Transverse colon (tissue), 4 donors: ENCODE results near the gene TMBIM6. TPM values are rescaled to one million over a fixed set of nuclear protein-coding genes. Genes with fewer than 3 reads are reported as not detected.

Experiments
- DNase-seq: peaks from one replicate; pipeline ENCODE4 v3.0.0-alpha.2; 2019
- H3K27ac ChIP-seq, 4 donors: fragments of 200-600 bp; sonication (generic); 2 replicates each; pipeline ENCODE4 v1.5.1; 2016 to 2018; ENCODE audit warnings: inconsistent platforms in 4 of 4
- H3K27me3 ChIP-seq: fragments of 200-600 bp; sonication (generic); 2 replicates; pipeline ENCODE4 v1.5.1; 2017; ENCODE audit warnings: inconsistent platforms
- H3K36me3 ChIP-seq, 4 donors: fragments of 200-600 bp; sonication (generic); 2 replicates each; pipeline ENCODE4 v1.5.1; 2017 to 2019; ENCODE audit warnings: inconsistent platforms in 4 of 4
- H3K4me1 ChIP-seq, 4 donors: fragments of 200-600 bp; sonication (generic); 2 replicates each; pipeline ENCODE4 v1.5.1; 2017 to 2020; ENCODE audit warnings: inconsistent platforms in 4 of 4
- H3K4me3 ChIP-seq, 4 donors: fragments of 200-600 bp; sonication (generic); 1 replicate in 1 of 4; 2 replicates in 3 of 4; pipeline versions ENCODE4 v1.5.1 to v1.6.1; 2017 to 2019; ENCODE audit warnings: inconsistent platforms in 4 of 4
- H3K9me3 ChIP-seq, 2 donors: fragments of 200-600 bp; sonication (generic); 2 replicates each; pipeline ENCODE4 v1.5.1; 2017 to 2019; ENCODE audit warnings: inconsistent platforms in 2 of 2
- CTCF ChIP-seq, 5 experiments: fragments of 200-600 bp in 3 of 5; fragments of 450-650 bp in 2 of 5; sonication (generic) in 3 of 5; IDR thresholded peaks; 1 replicate in 2 of 5; 2 replicates in 3 of 5; pipeline ENCODE4 v1.5.1; 2016 to 2017; ENCODE audit warnings: antibody characterized with exemption in 5 of 5, inconsistent platforms in 3 of 5, mild to moderate bottlenecking in 2 of 5, moderate library complexity in 1 of 5
- EP300 ChIP-seq: sonication (generic); formaldehyde crosslinking; IDR thresholded peaks from one replicate; pipeline ENCODE4 v1.6.1; 2017; ENCODE audit warnings: antibody characterized with exemption, low read depth
- POLR2A ChIP-seq: fragments of 450-650 bp; IDR thresholded peaks from one replicate; pipeline ENCODE4 v1.6.1; 2016; ENCODE audit warnings: antibody characterized with exemption, mild to moderate bottlenecking, moderate library complexity
- POLR2AphosphoS5 ChIP-seq, 3 donors: sonication (generic); formaldehyde crosslinking; IDR thresholded peaks; one replicate each; pipeline ENCODE4 v1.6.1; 2016; ENCODE audit warnings: antibody characterized with exemption in 3 of 3
- WGBS, 2 donors: methylation state at CpG; one replicate each; pipeline ENCODE4 v1.1.5; 2018; ENCODE audit warnings: low coverage in 1 of 2; 5-methylcytosine and 5-hydroxymethylcytosine counted together
- in situ Hi-C, 4 donors: fragments of 200-750 bp; cut with MboI; loops; one replicate each; pipeline versions ENCODE4 v1.15.0 to v1.15.1; 2017; ENCODE audit warnings: low sequenced_read_pairs in 3 of 4, low pct_ligation_motif_present in 1 of 4, low pct_unique_long_range_greater_than_20kb in 1 of 4
- intact Hi-C: fragments of 100-400 bp; cut with DNase I; formaldehyde crosslinking; loops from one replicate; pipeline ENCODE4 v1.15.1; 2023; ENCODE audit warnings: low total_unique reads
- total RNA-seq, 4 donors: library from RNA; depleted of rRNA; stranded (reverse); fragments of >200 nt; gene quantifications; one replicate each; pipeline ENCODE4 v1.1.0, GENCODE V29; 2016

TMBIM6 gene
- total RNA-seq, 4 donors from 2014 or later: 234 to 709 (median 558) TPM

- intact Hi-C loops: no loop called here
- Histone ChIP-seq H3K4me1 (peaks cover 0 to 13% (median 0%) of the 10 kb centered on the region in 4 donors), H3K9me3 (no peaks in the 10 kb centered on the region), H3K4me3 (no peak overlapping the region), H3K27ac (no peak overlapping the region), H3K27me3 (no peaks in the 10 kb centered on the region), H3K36me3 (no peaks in the 10 kb centered on the region)
- TF ChIP-seq CTCF (IDR thresholded peaks at IDR 0.05) (no peak), POLR2A (no peak), EP300 (no peak), POLR2AphosphoS5 (IDR thresholded peaks at IDR 0.05) (no peak)
- DNase-seq: no peak
- in situ Hi-C loops: no loop called here
- WGBS, 2 donors: 93 to 94% methylated on average over 2 of the region's 2 CpGs
Observed at GRCh38 chr12:49787672-49788071, 46.3 kb downstream of the TMBIM6 start.

- Histone ChIP-seq H3K4me3 (no peak overlapping the region), H3K36me3 (no peaks in the 10 kb centered on the region), H3K27ac (no peak overlapping the region), H3K27me3 (no peaks in the 10 kb centered on the region), H3K9me3 (no peaks in the 10 kb centered on the region), H3K4me1 (no peaks in the 10 kb centered on the region)
- in situ Hi-C loops: no loop called here
- DNase-seq: no peak
- intact Hi-C loops: no loop called here
- WGBS, 2 donors: 82 to 100% methylated on average over 2 to 3 of the region's 3 CpGs
- no peak for TF ChIP-seq POLR2A
- no peak for TF ChIP-seq EP300
- no peak for TF ChIP-seq CTCF (IDR thresholded peaks at IDR 0.05)
- no peak for TF ChIP-seq POLR2AphosphoS5 (IDR thresholded peaks at IDR 0.05)
Observed at GRCh38 chr12:49789992-49790391, 48.6 kb downstream of the TMBIM6 start.

GRCh38 chr12:49790741-49791555 is 49.6 kb downstream of the TMBIM6 start:
- Histone ChIP-seq H3K27ac (no peak overlapping the region), H3K36me3 (no peaks in the 10 kb centered on the region), H3K4me3 (no peak overlapping the region), H3K4me1 (no peaks in the 10 kb centered on the region), H3K27me3 (no peaks in the 10 kb centered on the region), H3K9me3 (no peaks in the 10 kb centered on the region)
- intact Hi-C loops: no loop called here
- 59 to 72% methylated on average over 11 to 22 of the region's 22 CpGs for WGBS, 2 donors
- no peak for TF ChIP-seq POLR2AphosphoS5 (IDR thresholded peaks at IDR 0.05)
- TF ChIP-seq CTCF (IDR thresholded peaks at IDR 0.05): no peak
- TF ChIP-seq EP300: no peak
- no peak for TF ChIP-seq POLR2A
- in situ Hi-C loops: no loop called here
- no peak for DNase-seq

- WGBS, 2 donors: 87% methylated on average over 21 of the region's 23 CpGs; no CpG with 5 or more reads in 1 of the 2 donors
- in situ Hi-C loops (no loop called here), intact Hi-C loops (no loop called here)
- TF ChIP-seq EP300 (no peak), CTCF (IDR thresholded peaks at IDR 0.05) (no peak), POLR2AphosphoS5 (IDR thresholded peaks at IDR 0.05) (no peak), POLR2A (no peak)
- Histone ChIP-seq H3K36me3 (no peaks in the 10 kb centered on the region), H3K27me3 (no peaks in the 10 kb centered on the region), H3K9me3 (no peaks in the 10 kb centered on the region), H3K27ac (no peak overlapping the region), H3K4me1 (no peaks in the 10 kb centered on the region), H3K4me3 (no peak overlapping the region)
- no peak for DNase-seq
Observed at GRCh38 chr12:49791700-49792099, 50.3 kb downstream of the TMBIM6 start.
